Keratinocyte (primary cell): ENCODE results near the gene WDR74. TPM values are rescaled to one million over a fixed set of nuclear protein-coding genes. Genes with fewer than 3 reads are reported as not detected.

Experiments
- DNase-seq: peaks from one replicate; pipeline ENCODE4 v3.0.0-alpha.2; 2011; ENCODE audit warnings: low read depth, missing footprints, low spot score
- FAIRE-seq: peaks from 2 replicates; lab custom pipeline; 2011; peaks lifted over from hg19 to GRCh38; lab: Jason Lieb, UNC
- H2AFZ ChIP-seq: 2 replicates; pipeline ENCODE4 v1.6.0; 2012; ENCODE audit warnings: low read length, control low read depth, inconsistent platforms; ENCODE audit not compliant: control insufficient read depth
- H3K27ac ChIP-seq: 2 replicates; pipeline ENCODE4 v1.5.1; 2011; ENCODE audit warnings: low read length; ENCODE audit not compliant: control insufficient read depth, insufficient read depth
- H3K27me3 ChIP-seq: 3 replicates; pipeline ENCODE4 v1.6.0; 2011; ENCODE audit warnings: low read length; ENCODE audit not compliant: control insufficient read depth, insufficient read depth; ENCODE audit errors: extremely low read depth
- H3K36me3 ChIP-seq, 2 experiments: 2 replicates in 1 of 2; 3 replicates in 1 of 2; pipeline ENCODE4 v1.5.1; 2011; ENCODE audit warnings: low read length in 2 of 2, mild to moderate bottlenecking in 1 of 2; ENCODE audit not compliant: control insufficient read depth in 2 of 2, insufficient read depth in 2 of 2; ENCODE audit errors: extremely low read depth in 1 of 2
- H3K4me1 ChIP-seq: 3 replicates; pipeline ENCODE4 v1.5.1; 2011; ENCODE audit warnings: low read length; ENCODE audit not compliant: control insufficient read depth, insufficient read depth; ENCODE audit errors: extremely low read depth
- H3K4me2 ChIP-seq: 3 replicates; pipeline ENCODE4 v1.6.0; 2011; ENCODE audit warnings: low read depth, low read length; ENCODE audit not compliant: control insufficient read depth, insufficient read depth; ENCODE audit errors: extremely low read depth
- H3K4me3 ChIP-seq, 3 experiments: fragments of 200-600 bp in 1 of 3; sonication (generic) in 1 of 3; 2 replicates in 2 of 3; 3 replicates in 1 of 3; pipeline ENCODE4 v1.5.1; 2011 to 2016; ENCODE audit warnings: low read length in 3 of 3, mild to moderate bottlenecking in 3 of 3, control low read depth in 2 of 3, inconsistent platforms in 1 of 3, low read depth in 1 of 3, mixed read lengths in 1 of 3, mixed run types in 1 of 3, moderate library complexity in 1 of 3; ENCODE audit not compliant: control insufficient read depth in 2 of 3, insufficient read depth in 2 of 3; ENCODE audit errors: extremely low read depth in 1 of 3
- H3K79me2 ChIP-seq: 2 replicates; pipeline ENCODE4 v1.6.0; 2012; ENCODE audit warnings: low read length; ENCODE audit not compliant: control insufficient read depth, insufficient read depth
- H3K9ac ChIP-seq: 3 replicates; pipeline ENCODE4 v1.6.0; 2011; ENCODE audit warnings: low read length; ENCODE audit not compliant: control insufficient read depth, insufficient read depth; ENCODE audit errors: extremely low read depth
- H3K9me1 ChIP-seq: 3 replicates; pipeline ENCODE4 v1.6.0; 2011; ENCODE audit warnings: low read length; ENCODE audit not compliant: control insufficient read depth, insufficient read depth; ENCODE audit errors: extremely low read depth
- H3K9me3 ChIP-seq: 2 replicates; pipeline ENCODE4 v1.5.1; 2012; ENCODE audit warnings: low read depth, low read length; ENCODE audit not compliant: control insufficient read depth
- H4K20me1 ChIP-seq: 3 replicates; pipeline ENCODE4 v1.6.0; 2011; ENCODE audit warnings: low read length; ENCODE audit not compliant: control insufficient read depth, insufficient read depth; ENCODE audit errors: extremely low read depth
- CTCF ChIP-seq, 3 experiments: IDR thresholded peaks in 1 of 3; conservative IDR thresholded peaks in 1 of 3; optimal IDR thresholded peaks in 1 of 3; 2 replicates in 2 of 3; 3 replicates in 1 of 3; pipeline versions ENCODE3 to v1.5.1; 2011; ENCODE audit warnings: low read length in 3 of 3, mild to moderate bottlenecking in 3 of 3, moderate library complexity in 2 of 3, control low read depth in 1 of 3, inconsistent platforms in 1 of 3; ENCODE audit not compliant: insufficient read depth in 2 of 3; ENCODE audit errors: extremely low read depth in 1 of 3
- EZH2 ChIP-seq: IDR thresholded peaks from one replicate; pipeline ENCODE4 v1.6.1; 2012; ENCODE audit warnings: inconsistent platforms, mild to moderate bottlenecking, low read length, moderate library complexity
- dilution Hi-C: fragments of 300-500 bp; cut with MboI; formaldehyde crosslinking; loops from one replicate; pipeline ENCODE4 v1.7.0; 2020; ENCODE audit warnings: low sequenced_read_pairs; ENCODE audit not compliant: extremely low pct_ligation_motif_present
- polyA plus RNA-seq, 5 experiments: library from polyadenylated mRNA; depleted of rRNA in 3 of 5; stranded (reverse) in 3 of 5; stranded (forward) in 1 of 5; unstranded in 1 of 5; fragments of >200 nt; gene quantifications; 1 replicate in 1 of 5; 2 replicates in 3 of 5; 3 replicates in 1 of 5; pipeline versions ENCODE4 v1.2.1 to v1.2.3, GENCODE V29; 2011 to 2012; ENCODE audit warnings: missing spikeins in 2 of 5, low read depth in 1 of 5, low replicate concordance in 1 of 5

WDR74 gene
- polyA plus RNA-seq, 1 donor (not counting 4 experiments of a cell fraction or from before 2014, with no cell fraction given): 44.5 TPM

- Histone ChIP-seq H3K4me2 (no peak overlapping the region), H3K27ac (no peak overlapping the region), H3K9ac (no peak overlapping the region), H3K27me3 (no peaks in the 10 kb centered on the region), H4K20me1 (no peaks in the 10 kb centered on the region), H3K4me1 (peaks cover 12% of the 10 kb centered on the region), H3K36me3 (peaks cover 24 to 29% of the 10 kb centered on the region in 2 experiments), H3K9me1 (no peaks in the 10 kb centered on the region), H2AFZ (no peak overlapping the region), H3K9me3 (no peaks in the 10 kb centered on the region), H3K4me3 (no peak overlapping the region), H3K79me2 (peaks cover 54% of the 10 kb centered on the region)
- dilution Hi-C loops: no loop called here
- DNase-seq (no peak), FAIRE-seq (no peak)
- TF ChIP-seq EZH2 (no peak), CTCF (optimal IDR thresholded peaks at IDR 0.05 in 1 of 3, IDR thresholded peaks at IDR 0.05 in 1 of 3, conservative IDR thresholded peaks at IDR 0.05 in 1 of 3; ENCODE audit: extremely low read depth in 1 of 3, insufficient read depth in 2 of 3, low read length in 3 of 3) (no peak)
Measured at GRCh38 chr11:62835336-62835735, 4.1 kb downstream of the WDR74 start.

GRCh38 chr11:62832336-62833234, 6.8 kb downstream of the WDR74 start, which contains the start of gene TEX54:
TEX54 (minus strand) TSS chr11:62832841.
- FAIRE-seq (no peak), DNase-seq (no peak)
- Histone ChIP-seq H3K4me3 (peak within 1 kb of the TSS; percentile 89 to 99 (median 97)), H3K4me2 (peak within 1 kb of the TSS; percentile 96), H3K4me1 (peaks cover 12% of the 10 kb centered on the region), H3K79me2 (peaks cover 55% of the 10 kb centered on the region), H3K27me3 (no peaks in the 10 kb centered on the region), H3K27ac (peak within 1 kb of the TSS; percentile 91), H4K20me1 (no peaks in the 10 kb centered on the region), H3K36me3 (peaks cover 25 to 29% of the 10 kb centered on the region in 2 experiments), H3K9me3 (no peaks in the 10 kb centered on the region), H3K9me1 (no peaks in the 10 kb centered on the region), H3K9ac (peak within 1 kb of the TSS; percentile 94), H2AFZ (peak within 1 kb of the TSS; percentile 81)
- TF ChIP-seq EZH2 (no peak), CTCF (optimal IDR thresholded peaks at IDR 0.05 in 1 of 3, IDR thresholded peaks at IDR 0.05 in 1 of 3, conservative IDR thresholded peaks at IDR 0.05 in 1 of 3; ENCODE audit: extremely low read depth in 1 of 3, insufficient read depth in 2 of 3, low read length in 3 of 3) (no peak)
- dilution Hi-C loops: no loop called here
